Vagina (tissue), 2 donors: ENCODE data around the gene CSMD2.

Experiments
- CTCF ChIP-seq, 3 experiments: fragments of 450-650 bp in 2 of 3; fragments of 200-600 bp in 1 of 3; sonication (generic) in 1 of 3; IDR thresholded peaks; one replicate each; pipeline ENCODE4 v1.5.1; 2017 to 2019; ENCODE audit warnings: antibody characterized with exemption in 3 of 3, mild to moderate bottlenecking in 2 of 3, moderate library complexity in 2 of 3
- POLR2A ChIP-seq, 2 donors: fragments of 450-650 bp; IDR thresholded peaks; one replicate each; pipeline ENCODE4 v1.6.1; 2017; ENCODE audit warnings: antibody characterized with exemption in 2 of 2, mild to moderate bottlenecking in 2 of 2, moderate library complexity in 2 of 2
- POLR2AphosphoS5 ChIP-seq, 2 donors: sonication (generic); formaldehyde crosslinking; IDR thresholded peaks; one replicate each; pipeline ENCODE4 v1.9.0; 2017; ENCODE audit warnings: antibody characterized with exemption in 2 of 2, mild to moderate bottlenecking in 2 of 2, low read depth in 1 of 2; ENCODE audit not compliant: insufficient read depth in 1 of 2

DNA sequence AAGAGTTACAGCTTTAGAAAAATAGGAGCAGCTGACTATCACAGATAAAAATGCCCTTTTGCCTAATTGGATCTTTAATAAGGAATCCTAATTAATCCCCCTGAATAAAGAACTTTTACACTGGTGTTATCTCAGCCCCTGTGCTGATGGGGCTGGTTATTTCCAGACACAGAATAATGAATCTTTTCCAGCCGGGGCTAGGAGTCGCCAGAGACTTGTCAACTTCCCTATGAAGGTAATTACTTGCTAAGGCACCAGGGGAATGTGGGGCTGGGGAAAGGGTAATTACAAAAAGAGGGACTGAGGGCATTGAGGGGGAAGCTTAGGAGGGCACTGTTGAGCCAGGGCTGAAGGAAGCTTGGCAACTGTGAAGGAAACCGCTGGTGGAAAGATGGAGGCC is 266.6 kb downstream of the CSMD2 start:
- no peak for TF ChIP-seq CTCF (IDR thresholded peaks at IDR 0.05)
- no peak for TF ChIP-seq POLR2AphosphoS5 (IDR thresholded peaks at IDR 0.05; ENCODE audit: insufficient read depth in 1 of 2, low read depth in 1 of 2)
- no peak for TF ChIP-seq POLR2A (IDR thresholded peaks at IDR 0.05)
